Sciatic nerve (tissue), 2 donors: Measurements from ENCODE around the gene ERBB4. TPM values are rescaled to one million over a fixed set of nuclear protein-coding genes. Genes with fewer than 3 reads are reported as not detected.

ENCODE experiments used
- ATAC-seq: fragments of 200-7000 bp; cut with Tn5 transposase; one replicate; pipeline ENCODE4 v1.9.1; 2020; ENCODE audit warnings: mild to moderate bottlenecking, moderate library complexity
- DNase-seq: peaks from one replicate; pipeline ENCODE4 v3.0.0-alpha.2; 2020; ENCODE audit warnings: low spot score
- intact Hi-C: fragments of 100-400 bp; cut with DNase I; formaldehyde crosslinking; loops from one replicate; pipeline ENCODE4 v1.14.2; 2022
- total RNA-seq: library from RNA; stranded (reverse); fragmentation: NEBNext Ultra II Directional; extraction: Animal tissue kit (Norgen Biotek cat#: 25700); gene quantifications from one replicate; pipeline ENCODE4 v1.2.1, GENCODE V29; 2021
- donor health status: DM: no; HTN: no; CAD: no.
- donor health status: DM: no; HTN: no; CAD: no.

ERBB4 gene
- total RNA-seq, 1 donor from 2014 or later, result 19.7 TPM

- no peak for DNase-seq
- intact Hi-C loops, result loop anchor here (5.0 kb wide), 1 partner anchor 1226 kb away; no protein-coding TSS in a partner anchor
- no peak for ATAC-seq
Measured at GRCh38 chr2:211516537-211516936, 1022.1 kb downstream of the ERBB4 start.

GRCh38 chr2:211514049-211514448 is 1024.6 kb downstream of the ERBB4 start:
- no peak for DNase-seq
- no peak for ATAC-seq
- intact Hi-C loops, result no loop called here

- DNase-seq (no peak), ATAC-seq (no peak)
- intact Hi-C loops, result no loop called here
Measured at GRCh38 chr2:211513446-211513845, 1025.2 kb downstream of the ERBB4 start.

GRCh38 chr2:211512806-211513205 is 1025.8 kb downstream of the ERBB4 start:
- DNase-seq (no peak), ATAC-seq (no peak)
- intact Hi-C loops, result no loop called here

- DNase-seq, result no peak
- intact Hi-C loops, result no loop called here
- ATAC-seq, result no peak
Measured at GRCh38 chr2:211503856-211504255, 1034.7 kb downstream of the ERBB4 start.

- ATAC-seq (no peak), DNase-seq (no peak)
- intact Hi-C loops, result no loop called here
Measured at GRCh38 chr2:211503198-211503597, 1035.4 kb downstream of the ERBB4 start.

GRCh38 chr2:211498551-211499205 is 1039.9 kb downstream of the ERBB4 start:
- ATAC-seq, result no peak
- intact Hi-C loops, result no loop called here
- no peak for DNase-seq

GRCh38 chr2:211495339-211495738 is 1043.3 kb downstream of the ERBB4 start:
- DNase-seq (no peak), ATAC-seq (no peak)
- intact Hi-C loops, result no loop called here

GRCh38 chr2:211494536-211494935 is 1044.1 kb downstream of the ERBB4 start:
- ATAC-seq (no peak), DNase-seq (no peak)
- intact Hi-C loops, result no loop called here

- DNase-seq (no peak), ATAC-seq (no peak)
Measured at GRCh38 chr2:211494085-211494484, 1044.5 kb downstream of the ERBB4 start.

GRCh38 chr2:211487733-211488132 is 1050.9 kb downstream of the ERBB4 start:
- no peak for DNase-seq
- intact Hi-C loops, result no loop called here
- no peak for ATAC-seq

More at GRCh38 chr2:211494085-211494484, 1044.5 kb downstream of the ERBB4 start:
- intact Hi-C loops, result no loop called here

- ATAC-seq (no peak), DNase-seq (no peak)
- intact Hi-C loops, result no loop called here
Measured at GRCh38 chr2:211479536-211480150, 1059.0 kb downstream of the ERBB4 start.

- DNase-seq, result no peak
- intact Hi-C loops, result no loop called here
- no peak for ATAC-seq
Measured at GRCh38 chr2:211477537-211478275, 1060.9 kb downstream of the ERBB4 start.

- no peak for DNase-seq
Measured at GRCh38 chr2:211473116-211473515, 1065.5 kb downstream of the ERBB4 start.

GRCh38 chr2:211469664-211470059 is 1068.9 kb downstream of the ERBB4 start:
- DNase-seq, result no peak
- intact Hi-C loops, result no loop called here
- ATAC-seq, result no peak

More at GRCh38 chr2:211473116-211473515, 1065.5 kb downstream of the ERBB4 start:
- ATAC-seq, result no peak
- intact Hi-C loops, result no loop called here

- no peak for ATAC-seq
Measured at GRCh38 chr2:211468877-211469663, 1069.5 kb downstream of the ERBB4 start.

GRCh38 chr2:211468217-211468616 is 1070.4 kb downstream of the ERBB4 start:
- intact Hi-C loops, result no loop called here
- ATAC-seq, result no peak

More at GRCh38 chr2:211468877-211469663, 1069.5 kb downstream of the ERBB4 start:
- no peak for DNase-seq
- intact Hi-C loops, result no loop called here

GRCh38 chr2:211463397-211463796 is 1075.2 kb downstream of the ERBB4 start:
- intact Hi-C loops, result no loop called here
- ATAC-seq (no peak), DNase-seq (no peak)

More at GRCh38 chr2:211468217-211468616, 1070.4 kb downstream of the ERBB4 start:
- no peak for DNase-seq

- intact Hi-C loops, result no loop called here
- no peak for ATAC-seq
- no peak for DNase-seq
Measured at GRCh38 chr2:211458974-211459373, 1079.6 kb downstream of the ERBB4 start.
